Activated B cell treated with CpG ODN at 0.5 μM for 24 hours (primary cell): ENCODE measurements around the gene ZPBP2. TPM values are rescaled to one million over a fixed set of nuclear protein-coding genes. Genes with fewer than 3 reads are reported as not detected.

Experiments
- ATAC-seq: fragments of 200-7000 bp; cut with Tn5 transposase; one replicate; pipeline ENCODE4 v1.10.0; 2021; ENCODE audit warnings: low read depth, mild to moderate bottlenecking, moderate library complexity
- CTCF ChIA-PET: fragments of 350-600 bp; sonication (Branson Sonifier 250); formaldehyde crosslinking; loops from one replicate; lab custom pipeline; 2021; ENCODE audit warnings: antibody characterized with exemption; lab: Charles Lee
- POLR2A ChIA-PET: fragments of 350-600 bp; sonication (Branson Sonifier 250); formaldehyde crosslinking; loops from one replicate; lab custom pipeline; 2021; ENCODE audit warnings: antibody characterized with exemption; lab: Charles Lee
- DNase-seq: peaks from one replicate; pipeline ENCODE4 v3.0.0; 2022
- H3K27ac Mint-ChIP-seq: one replicate; pipeline ENCODE4 v1.8.0; 2020; ENCODE audit warnings: mixed read lengths
- H3K27me3 Mint-ChIP-seq: one replicate; pipeline ENCODE4 v1.8.0; 2021; ENCODE audit warnings: mixed read lengths
- H3K36me3 Mint-ChIP-seq: one replicate; pipeline ENCODE4 v1.8.0; 2021; ENCODE audit warnings: low read depth, mixed read lengths
- H3K4me1 Mint-ChIP-seq: one replicate; pipeline ENCODE4 v1.8.0; 2021; ENCODE audit warnings: mixed read lengths
- H3K4me3 Mint-ChIP-seq: one replicate; pipeline ENCODE4 v1.8.0; 2020; ENCODE audit warnings: mild to moderate bottlenecking, mixed read lengths
- H3K9me3 Mint-ChIP-seq: one replicate; pipeline ENCODE4 v1.8.0; 2020; ENCODE audit warnings: mixed read lengths
- intact Hi-C: fragments of 100-400 bp; cut with micrococcal nuclease; formaldehyde crosslinking; loops from one replicate; pipeline ENCODE4 v1.15.1; 2024
- total RNA-seq: library from RNA; stranded (reverse); gene quantifications from 2 replicates; pipeline ENCODE4 v1.2.3, GENCODE V29; 2022
- TF ChIP-seq, protein P1 (sequence below): fragments of 200-600 bp; IDR thresholded peaks from one replicate; pipeline ENCODE4 v1.8.0; 2022; ENCODE audit warnings: antibody characterized with exemption, mild to moderate bottlenecking

ZPBP2 gene
- total RNA-seq, 1 donor from 2014 or later, result 1.2 TPM

DNA sequence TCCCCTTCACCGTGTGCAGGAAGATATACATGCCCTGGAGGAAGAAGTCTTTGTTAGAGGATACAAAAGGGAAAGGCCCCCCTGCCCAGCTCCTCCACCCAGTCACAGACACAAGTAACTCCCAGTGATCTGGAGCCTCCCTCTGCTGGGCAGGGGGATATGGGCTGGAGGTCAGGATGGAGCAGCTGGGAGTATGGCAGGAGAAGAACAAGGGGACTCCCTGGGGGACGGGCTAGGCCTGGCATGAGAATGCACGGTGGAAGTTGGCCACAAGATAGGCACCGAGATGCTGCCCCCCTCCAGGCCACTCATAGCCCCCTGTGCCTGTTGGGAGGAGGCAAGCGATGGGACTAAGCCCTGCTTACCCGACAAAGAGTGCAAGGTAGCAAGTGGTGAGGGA is 55.2 kb downstream of the ZPBP2 start:
- CTCF ChIA-PET, result interaction anchor here (0.7 kb wide), 1 partner anchor 42 kb away, joined by 3 read pairs; no protein-coding TSS in a partner anchor
- H3K27ac Mint-ChIP-seq, result no peak overlapping the region
- no peak for DNase-seq
- H3K4me1 Mint-ChIP-seq, result peaks cover 58% of the 10 kb centered on the region
- TF ChIP-seq, protein P1, sequence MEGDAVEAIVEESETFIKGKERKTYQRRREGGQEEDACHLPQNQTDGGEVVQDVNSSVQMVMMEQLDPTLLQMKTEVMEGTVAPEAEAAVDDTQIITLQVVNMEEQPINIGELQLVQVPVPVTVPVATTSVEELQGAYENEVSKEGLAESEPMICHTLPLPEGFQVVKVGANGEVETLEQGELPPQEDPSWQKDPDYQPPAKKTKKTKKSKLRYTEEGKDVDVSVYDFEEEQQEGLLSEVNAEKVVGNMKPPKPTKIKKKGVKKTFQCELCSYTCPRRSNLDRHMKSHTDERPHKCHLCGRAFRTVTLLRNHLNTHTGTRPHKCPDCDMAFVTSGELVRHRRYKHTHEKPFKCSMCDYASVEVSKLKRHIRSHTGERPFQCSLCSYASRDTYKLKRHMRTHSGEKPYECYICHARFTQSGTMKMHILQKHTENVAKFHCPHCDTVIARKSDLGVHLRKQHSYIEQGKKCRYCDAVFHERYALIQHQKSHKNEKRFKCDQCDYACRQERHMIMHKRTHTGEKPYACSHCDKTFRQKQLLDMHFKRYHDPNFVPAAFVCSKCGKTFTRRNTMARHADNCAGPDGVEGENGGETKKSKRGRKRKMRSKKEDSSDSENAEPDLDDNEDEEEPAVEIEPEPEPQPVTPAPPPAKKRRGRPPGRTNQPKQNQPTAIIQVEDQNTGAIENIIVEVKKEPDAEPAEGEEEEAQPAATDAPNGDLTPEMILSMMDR, result no peak
- intact Hi-C loops, result loop anchor here (10.0 kb wide), 1 partner anchor 362 kb away; the partner anchor contains the start of gene CDC6
- no peak for ATAC-seq
- peaks cover 39% of the 10 kb centered on the region for H3K36me3 Mint-ChIP-seq
- no peak overlapping the region for H3K4me3 Mint-ChIP-seq
- H3K27me3 Mint-ChIP-seq, result no peaks in the 10 kb centered on the region
- POLR2A ChIA-PET, result interaction anchor here (0.6 kb wide), 1 partner anchor 8 kb away, joined by 9 read pairs; no protein-coding TSS in a partner anchor
- no peaks in the 10 kb centered on the region for H3K9me3 Mint-ChIP-seq

DNA sequence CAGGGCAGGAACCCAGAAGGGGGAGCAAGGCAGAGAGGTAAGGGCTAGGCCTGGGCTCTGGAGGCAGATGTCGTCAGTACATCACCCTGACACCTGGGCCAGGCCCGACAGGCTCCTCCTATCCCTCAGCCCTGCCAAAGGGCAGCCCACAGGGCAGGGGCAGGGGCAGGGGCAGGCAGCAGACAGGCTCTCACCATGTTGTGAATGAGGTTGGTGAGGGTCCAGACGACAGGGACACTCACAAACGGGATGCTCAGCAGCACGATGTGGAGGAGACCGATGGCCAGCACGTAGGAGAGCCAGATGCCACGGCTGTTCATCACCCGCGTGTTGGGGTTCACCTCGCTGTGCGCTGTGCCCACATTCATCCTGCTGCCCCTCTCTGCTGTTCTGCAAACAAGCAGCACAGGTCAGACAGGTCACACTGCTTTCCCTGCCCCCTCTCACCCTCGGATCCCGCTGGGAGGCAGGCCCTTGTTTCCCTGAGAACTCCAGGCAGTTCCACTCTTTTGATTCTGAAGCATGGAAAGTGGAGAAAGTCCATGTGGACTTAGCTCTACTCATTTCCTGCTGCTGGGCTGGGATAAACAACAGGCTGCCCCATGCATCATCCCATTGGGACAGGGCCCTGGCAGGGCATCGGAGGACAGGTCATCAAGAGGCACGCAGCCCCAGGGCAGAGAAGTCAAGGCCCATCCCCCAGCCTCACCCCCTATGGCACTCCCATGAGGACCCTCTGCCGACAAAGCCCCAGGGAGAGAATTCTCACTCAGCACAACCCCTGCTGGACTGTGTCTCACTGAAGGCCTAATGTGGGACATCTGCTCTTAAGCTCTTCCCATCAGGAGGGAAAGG is 56.1 kb downstream of the ZPBP2 start:
- TF ChIP-seq, protein P1, result no peak
- Mint-ChIP-seq H3K4me1 (peaks cover 59% of the 10 kb centered on the region), H3K27me3 (no peaks in the 10 kb centered on the region), H3K4me3 (no peak overlapping the region), H3K9me3 (no peaks in the 10 kb centered on the region), H3K36me3 (peaks cover 39% of the 10 kb centered on the region), H3K27ac (no peak overlapping the region)
- intact Hi-C loops, result loop anchor here (10.0 kb wide), 1 partner anchor 361 kb away; the partner anchor contains the start of gene CDC6
- ChIA-PET POLR2A (no interaction called here), CTCF (interaction anchor here (0.7 kb wide), 1 partner anchor 41 kb away, joined by 3 read pairs; no protein-coding TSS in a partner anchor)
- ATAC-seq (no peak), DNase-seq (no peak)

DNA sequence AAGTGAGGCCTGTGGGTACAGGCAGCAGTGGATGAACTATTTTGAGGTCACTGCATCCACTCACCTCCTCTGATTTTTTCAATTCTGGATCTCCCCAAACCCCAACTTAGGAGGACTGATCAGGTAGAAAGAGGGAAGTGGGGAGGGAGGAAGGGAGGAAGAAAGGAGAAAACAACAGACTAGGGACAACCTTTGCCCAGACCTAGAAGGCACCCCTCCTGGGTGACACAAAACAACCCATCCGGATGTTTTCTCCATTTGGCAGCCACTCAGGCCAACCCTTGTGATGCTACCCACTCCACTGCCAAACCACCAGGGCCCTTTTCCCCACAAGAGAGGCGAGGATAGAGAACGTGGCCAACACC is 56.7 kb downstream of the ZPBP2 start:
- ATAC-seq (no peak), DNase-seq (no peak)
- Mint-ChIP-seq H3K9me3 (no peaks in the 10 kb centered on the region), H3K27ac (no peak overlapping the region), H3K27me3 (no peaks in the 10 kb centered on the region), H3K4me1 (peaks cover 62% of the 10 kb centered on the region), H3K36me3 (peaks cover 39% of the 10 kb centered on the region), H3K4me3 (no peak overlapping the region)
- POLR2A ChIA-PET, result no interaction called here
- intact Hi-C loops, result loop anchor here (5.0 to 10.0 kb wide), 2 partner anchors 52 to 360 kb away; partner anchors contain the start of gene CDC6
- CTCF ChIA-PET, result no interaction called here
- TF ChIP-seq, protein P1, result no peak

DNA sequence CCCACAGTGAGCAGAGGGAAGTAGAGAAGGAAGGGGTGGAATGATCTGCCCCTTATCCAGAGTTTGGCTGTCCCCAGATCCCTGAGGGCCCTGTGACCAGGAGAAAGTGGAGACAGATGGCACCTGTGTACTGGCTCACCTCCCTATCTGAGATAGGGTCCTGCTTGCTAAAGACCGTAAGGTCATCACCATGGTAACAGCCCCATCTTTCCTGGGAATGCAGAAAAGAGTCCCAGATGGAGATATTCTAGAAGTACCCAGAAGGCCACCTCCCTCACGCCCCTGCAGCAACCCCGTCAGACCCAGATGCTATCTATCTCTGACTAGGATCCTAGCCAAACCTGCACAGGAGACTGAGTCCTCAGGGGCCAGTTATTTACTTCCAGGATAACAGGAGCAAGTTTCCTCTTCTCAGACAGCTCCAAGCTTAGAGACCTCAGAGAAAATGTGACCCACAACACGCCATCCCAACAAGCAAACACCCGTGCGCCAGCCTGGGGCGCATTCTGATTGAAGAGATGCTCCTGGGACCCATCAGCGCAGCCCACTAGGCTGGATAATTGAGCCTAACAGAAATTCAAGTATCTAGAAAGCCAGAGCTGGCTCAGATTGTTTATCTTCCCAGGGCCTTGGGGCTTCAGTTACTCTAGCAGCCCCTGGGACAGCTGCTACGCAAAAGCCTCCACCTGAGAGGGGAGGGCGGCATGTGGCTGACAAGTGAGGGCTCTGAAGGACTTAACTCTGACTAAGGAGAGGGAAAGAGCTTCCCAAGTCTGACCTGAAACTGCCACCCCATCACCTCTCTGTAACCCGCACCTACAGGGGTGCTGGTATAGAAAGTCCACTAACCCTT is 57.5 kb downstream of the ZPBP2 start:
- CTCF ChIA-PET, result interaction anchor here (1.0 kb wide), 1 partner anchor 53 kb away, joined by 3 read pairs; no protein-coding TSS in a partner anchor

More for the DNA sequence above, 57.5 kb downstream of the ZPBP2 start:
- ATAC-seq (no peak), DNase-seq (no peak)
- no peaks in the 10 kb centered on the region for H3K9me3 Mint-ChIP-seq
- H3K4me1 Mint-ChIP-seq, result peaks cover 56% of the 10 kb centered on the region
- peak overlapping the region; percentile 97 for H3K4me3 Mint-ChIP-seq
- intact Hi-C loops, result loop anchor here (5.0 to 10.0 kb wide), 2 partner anchors 53 to 359 kb away; partner anchors contain the start of gene CDC6
- H3K27me3 Mint-ChIP-seq, result no peaks in the 10 kb centered on the region
- peaks cover 35% of the 10 kb centered on the region for H3K36me3 Mint-ChIP-seq
- H3K27ac Mint-ChIP-seq, result no peak overlapping the region
- TF ChIP-seq, protein P1, result no peak
- POLR2A ChIA-PET, result interaction anchor here (1.9 kb wide), 1 partner anchor 170 kb away, joined by 7 read pairs; no protein-coding TSS in a partner anchor
